Neural progenitor cell (in vitro differentiated cells): Measurements from ENCODE around the gene UEVLD.

ENCODE experiments used
- CTCF ChIP-seq: fragments of 200-600 bp; sonication (generic); IDR thresholded peaks from 2 replicates; pipeline ENCODE4 v1.5.1; 2017; ENCODE audit warnings: antibody characterized with exemption, mild to moderate bottlenecking
- EZH2 ChIP-seq: fragments of 200-600 bp; sonication (generic); IDR thresholded peaks from 2 replicates; pipeline ENCODE4 v1.6.1; 2017; ENCODE audit warnings: antibody characterized with exemption, mild to moderate bottlenecking, moderate library complexity
- EZH2phosphoT487 ChIP-seq: fragments of 200-600 bp; sonication (generic); IDR thresholded peaks from 2 replicates; pipeline ENCODE4 v1.6.1; 2017; ENCODE audit warnings: antibody characterized with exemption

- TF ChIP-seq EZH2 (no peak), CTCF (no peak), EZH2phosphoT487 (no peak)
These were observed 22.7 kb upstream of the UEVLD start for GRCh38 chr11:18611196-18611595.
